ENCODE results near the gene PLPPR5.

PLPPR5 gene

GRCh38 chr1:98849969-98850636 is 154.6 kb downstream of the PLPPR5 start:
- DNase-seq (ENCODE audit: low spot score) = no peak

GRCh38 chr1:98842241-98842640 is 162.4 kb downstream of the PLPPR5 start:
- DNase-seq (ENCODE audit: low spot score) = peak; percentile 8
